Non-pigmented ciliary epithelial cell (primary cell): Measurements from ENCODE around the gene GOLGA6D.
"Not testable (repeated sequence)": the region's sequence is repeated elsewhere in the genome, so short reads cannot be mapped to it uniquely, and the experiment has no call there.

Source experiments
- DNase-seq: peaks from one replicate; pipeline ENCODE4 v3.0.0-alpha.2; 2010; ENCODE audit warnings: low read depth

The GOLGA6D gene, protein sequence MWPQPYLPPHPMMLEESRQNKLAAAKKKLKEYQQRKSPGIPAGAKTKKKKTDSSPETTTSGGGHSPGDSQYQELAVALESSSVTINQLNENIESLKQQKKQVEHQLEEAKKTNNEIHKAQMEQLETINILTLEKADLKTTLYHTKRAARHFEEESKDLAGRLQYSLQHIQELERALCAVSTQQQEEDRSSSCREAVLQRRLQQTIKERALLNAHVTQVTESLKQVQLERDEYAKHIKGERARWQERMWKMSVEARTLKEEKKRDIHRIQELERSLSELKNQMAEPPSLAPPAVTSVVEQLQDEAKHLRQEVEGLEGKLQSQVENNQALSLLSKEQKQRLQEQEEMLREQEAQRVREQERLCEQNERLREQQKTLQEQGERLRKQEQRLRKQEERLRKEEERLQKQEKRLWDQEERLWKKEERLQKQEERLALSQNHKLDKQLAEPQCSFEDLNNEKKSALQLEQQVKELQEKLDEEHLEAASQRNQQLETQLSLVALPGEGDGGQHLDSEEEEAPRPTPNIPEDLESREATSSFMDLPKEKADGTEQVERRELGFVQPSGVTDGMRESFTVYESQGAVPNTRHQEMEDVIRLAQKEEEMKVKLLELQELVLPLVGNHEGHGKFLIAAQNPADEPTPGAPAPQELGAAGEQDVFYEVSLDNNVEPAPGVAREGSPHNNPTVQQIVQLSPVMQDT

DNA sequence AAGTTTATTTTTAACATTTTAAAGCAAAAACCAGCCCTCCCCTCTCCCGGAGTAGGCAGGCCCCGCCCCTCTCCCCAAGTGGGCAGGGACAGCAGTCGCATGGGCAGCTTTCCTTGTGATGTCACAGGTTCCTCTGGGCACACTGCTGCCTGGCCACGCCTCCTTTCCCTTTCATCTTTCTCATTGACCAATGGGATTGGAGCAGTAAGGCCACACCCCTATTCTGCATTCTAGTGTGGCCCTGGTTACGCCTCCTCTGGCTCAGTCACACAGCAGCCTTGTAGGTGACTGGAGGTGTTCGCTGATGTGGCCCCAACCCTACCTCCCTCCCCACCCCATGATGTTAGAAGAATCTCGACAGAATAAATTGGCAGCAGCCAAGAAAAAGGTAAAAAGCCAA is at the start of gene GOLGA6D:
Gene GOLGA6D (plus strand): TSS at position 264 of the 400 bp plus-strand sequence. CDS start 41 bp downstream, at position 305.
- not testable (repeated sequence) for DNase-seq

DNA sequence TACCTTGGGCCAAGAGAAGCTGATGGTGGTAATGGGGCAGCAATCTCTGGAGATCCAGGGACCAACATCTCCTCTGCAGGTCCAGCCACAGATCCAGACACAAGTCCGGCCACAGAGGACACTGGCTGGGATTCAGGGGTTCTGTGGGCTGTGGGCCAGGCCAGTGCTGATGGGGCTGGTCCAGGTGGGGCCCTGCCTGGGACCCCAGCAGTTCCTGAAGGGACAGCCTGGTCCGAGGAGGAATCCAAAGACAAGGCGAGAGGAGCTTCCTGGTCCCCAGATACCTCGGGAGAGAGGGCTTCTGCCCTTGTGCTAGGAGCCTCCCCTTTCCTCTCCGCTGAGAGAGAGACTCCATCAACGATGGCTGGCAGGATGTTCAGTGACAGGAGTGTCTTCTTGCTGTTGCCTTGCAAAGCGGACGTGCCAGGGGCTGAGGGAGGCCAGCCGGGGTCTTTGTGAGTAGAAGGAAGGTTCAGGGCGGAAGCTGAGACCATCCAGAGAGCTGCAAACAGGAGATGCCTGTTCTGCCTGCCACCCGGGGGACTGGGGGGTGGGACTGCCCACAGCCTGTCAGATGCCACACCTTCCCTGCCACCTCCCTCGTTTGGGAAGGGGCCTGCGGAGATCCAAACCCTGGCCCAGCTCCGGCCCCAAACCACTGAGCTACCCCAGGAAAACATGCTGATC is 49.0 kb upstream of the GOLGA6D start:
- DNase-seq, result no peak

DNA sequence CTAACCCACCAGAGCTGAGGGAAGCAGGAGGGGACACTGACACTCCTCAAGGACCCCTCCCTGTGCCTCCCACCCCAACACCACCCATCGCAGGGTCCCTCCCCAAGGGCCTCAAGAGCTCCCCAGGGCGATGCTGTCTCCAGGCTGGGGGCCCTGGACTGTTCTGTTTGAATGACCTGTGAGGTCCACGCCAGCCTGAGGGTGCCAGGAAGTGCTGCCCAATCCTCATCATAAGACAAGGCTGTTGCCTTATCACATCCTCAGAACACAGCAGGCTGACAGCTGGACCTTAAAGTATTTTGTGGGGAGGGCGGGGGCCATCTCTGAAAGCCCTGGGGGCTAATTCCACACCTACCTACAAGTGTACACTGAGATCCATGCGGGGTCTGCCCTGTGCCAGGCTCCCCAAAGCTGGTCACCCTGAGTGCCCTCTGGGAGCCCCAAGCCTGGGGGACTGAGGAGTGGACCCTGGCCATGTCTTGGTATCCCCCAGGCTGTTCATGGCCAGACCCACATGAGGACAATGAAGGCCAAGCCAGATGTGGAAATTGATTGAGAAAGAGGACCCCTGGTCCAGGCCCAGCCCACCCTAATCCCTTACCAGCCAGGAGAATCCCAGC is 48.3 kb upstream of the GOLGA6D start:
- no peak for DNase-seq

DNA sequence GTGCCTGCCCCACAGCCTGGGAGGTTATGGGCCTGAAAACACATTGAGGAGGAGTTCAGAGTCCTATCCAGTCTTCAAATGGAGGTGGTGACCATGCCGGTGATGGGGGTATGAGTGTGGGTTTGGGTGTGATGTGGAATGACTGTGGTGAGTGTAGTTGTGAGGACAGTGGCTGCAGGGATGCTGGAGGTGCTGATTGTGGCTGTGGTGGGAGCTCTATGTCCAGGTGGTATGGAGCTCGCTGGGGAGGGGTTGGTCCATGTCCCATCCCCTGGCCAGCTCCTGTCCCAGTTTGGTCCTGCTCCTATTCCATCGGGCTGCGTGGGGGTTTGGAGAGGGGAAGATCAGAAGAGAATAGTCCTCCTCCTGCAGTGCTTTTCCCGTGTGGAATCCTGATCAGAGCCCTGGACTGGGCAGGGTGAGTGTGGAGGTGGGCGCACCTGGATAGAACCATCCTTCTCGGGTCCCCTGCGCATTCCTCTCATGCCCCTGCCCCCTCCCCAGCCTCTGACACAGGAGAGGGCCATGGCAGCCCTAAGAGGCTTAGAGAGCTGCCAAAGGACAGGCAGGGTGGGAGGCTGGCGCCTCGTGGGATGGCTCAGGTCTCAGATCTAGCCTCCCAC is 47.5 kb upstream of the GOLGA6D start:
- DNase-seq, result no peak

DNA sequence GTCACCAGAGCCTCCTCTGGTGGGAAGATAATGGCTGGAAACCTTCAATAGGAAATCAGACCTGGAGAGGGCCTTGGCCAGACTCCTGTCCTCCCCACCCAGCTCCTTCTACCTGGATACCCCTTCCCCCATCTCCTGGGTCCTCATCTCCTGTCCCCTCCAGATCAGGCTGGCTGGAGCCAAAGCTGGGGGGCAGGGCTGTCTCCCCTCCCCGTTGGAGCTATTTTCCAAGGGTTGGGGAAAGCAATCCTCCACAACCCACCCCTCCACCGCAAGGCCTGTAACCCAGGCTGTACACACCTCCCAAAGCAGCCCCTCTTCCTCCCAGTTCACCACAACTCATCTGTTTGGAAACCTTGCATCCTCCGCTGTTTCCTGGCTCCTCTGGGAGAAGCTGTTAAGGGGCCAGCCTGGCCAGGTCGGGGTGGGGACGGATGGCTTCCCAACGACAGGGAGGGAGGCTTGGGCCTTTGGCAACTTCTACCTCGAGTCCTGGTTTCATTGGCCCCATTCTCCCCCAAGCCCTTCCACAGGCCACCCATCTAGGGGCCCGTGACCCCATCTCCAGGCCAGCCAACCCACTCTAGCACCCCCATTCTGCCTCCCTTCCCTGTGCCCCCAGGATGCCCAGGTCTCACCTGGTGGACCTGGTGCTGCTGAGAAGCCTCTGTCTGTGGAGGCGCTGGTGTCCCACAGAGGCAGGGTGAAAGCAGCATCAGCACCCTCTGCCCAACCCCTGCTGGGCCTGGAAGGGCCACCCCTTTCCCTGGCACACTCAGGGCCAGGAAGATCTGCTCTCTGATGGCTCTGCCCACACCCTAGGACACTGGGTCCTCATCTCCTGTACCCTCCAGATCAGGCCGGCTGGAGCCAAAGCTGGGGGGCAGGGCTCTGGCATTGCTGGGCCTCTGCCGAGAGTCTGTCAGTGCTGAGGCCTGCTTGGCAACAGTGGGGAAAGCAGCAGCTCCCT is 46.6 kb upstream of the GOLGA6D start:
- no peak for DNase-seq

DNA sequence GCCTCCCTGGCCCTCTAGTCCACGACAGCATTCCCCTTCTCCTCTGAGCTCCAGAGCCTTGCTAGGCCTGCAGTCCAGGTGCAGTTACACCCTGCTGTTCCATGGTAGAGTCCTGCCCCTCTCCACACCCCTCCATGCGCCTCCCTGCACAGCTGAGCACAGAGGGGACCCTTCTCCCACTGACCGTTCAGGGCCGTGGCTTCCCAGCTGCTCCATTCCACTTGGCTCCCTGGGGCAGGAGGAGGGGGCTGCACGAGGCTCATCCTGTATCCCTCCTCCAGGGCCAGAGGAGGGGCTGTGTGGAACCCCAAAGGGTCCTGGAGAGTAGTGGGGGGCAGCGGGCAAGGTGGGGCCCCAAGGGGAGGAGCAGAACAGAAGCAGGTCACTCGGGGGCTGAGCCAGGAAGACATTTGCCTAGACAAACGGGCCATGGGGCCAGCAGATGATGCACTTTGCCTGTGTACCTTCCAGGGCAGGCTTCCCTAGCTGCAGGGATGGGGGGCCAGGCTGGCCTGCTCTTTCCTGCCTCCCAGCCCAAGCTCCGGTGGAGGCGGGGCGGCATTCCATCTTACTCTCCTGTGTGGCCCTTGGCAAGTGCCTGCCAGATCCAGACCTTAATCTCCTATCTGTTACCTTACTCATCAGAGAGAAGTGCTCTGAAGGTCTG is 45.2 kb upstream of the GOLGA6D start:
- DNase-seq, result no peak

DNA sequence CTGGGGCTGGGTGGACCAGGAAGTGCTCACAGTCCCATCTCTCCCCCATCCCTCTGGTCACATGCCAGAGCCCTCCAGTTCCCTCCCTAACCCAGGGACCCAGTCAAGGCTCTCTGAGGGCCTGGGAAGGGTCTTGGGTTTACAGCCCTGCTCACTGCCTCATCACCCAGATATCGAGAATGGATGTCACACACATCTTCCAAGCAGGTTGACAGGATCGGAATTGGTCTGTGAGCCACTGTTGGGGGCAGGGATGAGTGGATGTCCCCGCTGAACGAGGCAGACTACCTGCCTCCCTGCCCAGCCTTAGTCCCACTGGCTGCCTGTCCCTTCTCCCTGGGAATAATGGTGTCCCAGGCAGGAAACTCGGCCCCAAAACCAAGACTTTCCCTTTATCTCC is 44.5 kb upstream of the GOLGA6D start:
- no peak for DNase-seq

DNA sequence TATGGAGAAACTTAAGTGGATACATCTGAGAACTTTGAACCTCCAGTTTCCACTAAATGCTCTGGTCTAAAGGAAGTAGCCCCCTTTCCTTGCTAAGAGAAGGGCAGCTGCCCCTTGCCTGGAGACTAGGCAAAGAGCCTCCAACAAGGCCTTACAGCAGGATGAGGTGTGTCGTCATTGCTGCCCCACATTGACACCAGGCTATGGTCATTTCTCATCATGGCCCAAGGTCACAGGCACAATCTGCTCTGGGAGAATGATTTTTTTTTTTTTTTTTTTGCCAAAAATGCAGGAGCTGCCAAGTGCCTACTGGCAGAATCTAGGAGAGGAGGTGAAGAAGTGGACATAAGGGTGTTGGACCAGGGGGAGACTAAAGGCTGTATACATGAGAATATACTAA is 36.9 kb upstream of the GOLGA6D start:
- not testable (repeated sequence) for DNase-seq

DNA sequence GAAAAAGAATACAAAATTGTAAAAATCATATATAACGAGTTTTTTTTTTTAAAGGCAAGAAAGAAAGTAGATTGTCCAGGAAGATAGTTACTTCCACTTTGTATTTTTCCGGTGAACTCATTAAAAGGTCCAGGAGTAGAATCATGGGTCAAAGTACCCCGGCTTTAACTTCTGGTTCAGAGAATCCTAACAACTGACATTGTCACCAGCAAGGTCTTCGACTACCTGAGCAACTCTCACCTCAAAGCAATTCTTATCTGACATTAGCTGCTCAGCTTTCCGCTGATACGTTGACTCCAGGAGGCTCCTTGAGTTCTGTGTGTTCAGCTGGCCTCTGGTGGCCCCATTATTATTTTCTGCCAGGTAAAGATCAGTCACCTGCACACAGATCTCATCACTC is 33.6 kb upstream of the GOLGA6D start:
- DNase-seq, result not testable (repeated sequence)

DNA sequence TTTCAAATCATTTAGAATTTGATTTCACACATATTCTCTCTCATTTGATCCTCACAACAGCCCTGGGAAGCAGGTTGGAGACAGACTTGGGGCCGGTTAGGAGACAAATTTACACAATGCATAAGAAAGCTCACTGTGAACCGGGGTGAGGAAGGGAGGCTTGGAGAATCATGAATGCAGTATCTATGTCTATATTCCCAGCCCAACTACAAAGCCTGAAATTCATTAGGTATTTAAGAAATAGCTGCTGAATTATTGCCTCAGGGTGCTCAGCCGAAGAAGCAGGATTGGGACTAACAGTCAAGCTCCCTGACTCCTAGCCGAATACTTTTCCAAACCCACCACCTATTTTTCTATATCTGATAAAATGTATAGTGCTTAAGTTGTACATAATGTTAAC is 32.9 kb upstream of the GOLGA6D start:
- no peak for DNase-seq

DNA sequence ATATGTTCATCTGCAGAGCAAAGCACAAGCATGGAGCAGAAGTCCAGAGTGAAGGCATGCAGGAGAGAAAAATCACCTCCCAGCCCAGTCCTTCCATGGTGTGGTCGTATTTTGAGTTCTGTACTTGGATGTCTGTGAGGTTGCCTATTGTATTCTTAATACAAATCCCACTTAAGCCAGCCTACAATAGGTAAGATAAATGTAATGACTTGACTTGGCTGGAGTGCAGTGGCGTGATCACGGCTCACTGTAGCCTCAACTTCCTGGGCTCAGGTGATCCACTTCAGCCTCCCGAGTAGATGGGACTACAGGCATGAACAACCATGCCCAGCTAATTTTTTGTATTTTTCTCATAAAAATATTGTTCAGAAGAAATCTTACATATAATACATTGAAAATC is 31.3 kb upstream of the GOLGA6D start:
- DNase-seq, result not testable (repeated sequence)

DNA sequence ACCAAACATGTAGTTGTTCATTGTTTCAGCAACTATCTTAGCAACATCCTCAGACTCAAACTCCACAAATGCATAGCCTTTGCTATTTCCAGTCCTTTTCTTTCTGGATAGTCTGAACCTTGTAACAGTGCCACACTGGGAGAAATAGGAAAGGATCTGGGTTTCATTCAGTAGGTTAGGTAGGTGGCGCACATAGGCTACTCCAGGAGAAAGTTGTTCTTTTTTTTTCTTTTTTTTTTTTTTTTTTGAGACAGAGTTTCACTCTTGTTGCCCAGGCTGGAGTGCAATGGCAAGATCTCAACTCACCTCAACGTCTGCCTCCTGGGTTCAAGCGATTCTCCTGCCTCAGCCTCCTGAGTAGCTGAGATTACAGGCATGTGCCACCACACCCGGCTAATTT is 30.4 kb upstream of the GOLGA6D start:
- DNase-seq, result not testable (repeated sequence)

DNA sequence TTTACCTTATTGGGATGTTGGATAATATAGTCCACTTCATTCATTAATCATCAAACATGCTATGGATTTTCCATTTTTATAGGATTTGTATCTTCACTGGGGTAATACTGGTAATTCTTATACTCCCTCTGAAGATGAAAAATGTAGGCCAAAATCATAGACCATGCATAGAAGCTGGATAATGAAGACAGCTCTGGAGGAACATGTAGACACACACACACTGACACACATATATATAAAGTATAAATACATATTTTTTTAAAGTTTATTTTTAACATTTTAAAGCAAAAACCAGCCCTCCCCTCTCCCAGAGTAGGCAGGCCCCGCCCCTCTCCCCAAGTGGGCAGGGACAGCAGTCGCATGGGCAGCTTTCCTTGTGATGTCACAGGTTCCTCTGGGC is 24.6 kb upstream of the GOLGA6D start, which contains the start of gene GOLGA6C:
Gene GOLGA6C (plus strand): TSS at position 301 of the 400 bp plus-strand sequence. CDS start 265 bp downstream, outside the sequence.
- not testable (repeated sequence) for DNase-seq

DNA sequence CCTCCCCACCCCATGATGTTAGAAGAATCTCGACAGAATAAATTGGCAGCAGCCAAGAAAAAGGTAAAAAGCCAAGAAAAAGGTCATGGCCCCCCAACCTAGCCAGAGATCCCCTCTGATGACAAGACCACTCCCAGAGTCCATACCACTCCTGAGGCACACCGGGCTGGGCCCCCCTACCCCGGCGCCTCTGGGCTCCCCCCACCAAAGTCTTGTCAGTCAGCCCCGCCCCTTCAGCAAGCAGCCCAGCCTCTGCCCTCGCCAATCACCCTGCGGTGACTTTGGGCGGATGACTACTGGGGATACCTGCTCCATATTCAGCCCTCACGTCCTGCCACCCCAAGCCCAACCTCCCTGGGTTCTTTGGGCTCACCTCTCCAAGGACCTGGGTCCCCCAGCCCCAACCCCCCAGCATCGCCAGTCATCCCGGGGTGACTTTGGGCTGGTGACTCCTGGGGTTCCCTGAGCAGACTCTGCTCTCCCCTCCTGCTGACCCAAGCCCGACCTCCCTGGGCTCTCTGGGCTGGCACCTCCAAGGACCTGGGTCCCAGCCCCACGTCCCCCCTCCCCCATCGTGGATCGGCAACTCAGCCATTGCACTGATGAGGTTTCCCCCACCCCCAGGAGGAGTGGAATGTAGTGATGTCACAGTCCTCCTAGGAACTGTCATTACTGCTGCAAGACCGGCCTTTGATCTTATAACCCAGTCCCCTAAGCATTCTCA is 23.9 kb upstream of the GOLGA6D start:
- not testable (repeated sequence) for DNase-seq

DNA sequence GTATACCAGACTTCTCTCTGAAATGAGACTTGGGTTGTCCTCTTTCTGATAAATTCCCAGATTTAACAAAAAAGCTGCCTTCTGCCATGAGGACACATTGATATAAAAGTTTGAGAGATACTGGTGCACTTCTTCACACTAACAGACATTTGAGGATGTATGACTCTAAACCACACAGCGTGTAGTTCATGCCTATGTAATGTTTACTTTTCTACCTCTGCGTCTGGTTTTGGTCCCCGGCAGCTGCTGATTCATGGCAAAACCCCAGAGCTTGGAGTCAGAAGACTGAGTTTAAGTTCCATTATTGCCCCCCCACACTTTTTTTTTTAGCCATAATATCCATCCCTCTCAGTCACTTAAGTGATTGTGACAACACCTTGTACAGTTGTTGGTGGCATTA is 22.8 kb upstream of the GOLGA6D start:
- not testable (repeated sequence) for DNase-seq

DNA sequence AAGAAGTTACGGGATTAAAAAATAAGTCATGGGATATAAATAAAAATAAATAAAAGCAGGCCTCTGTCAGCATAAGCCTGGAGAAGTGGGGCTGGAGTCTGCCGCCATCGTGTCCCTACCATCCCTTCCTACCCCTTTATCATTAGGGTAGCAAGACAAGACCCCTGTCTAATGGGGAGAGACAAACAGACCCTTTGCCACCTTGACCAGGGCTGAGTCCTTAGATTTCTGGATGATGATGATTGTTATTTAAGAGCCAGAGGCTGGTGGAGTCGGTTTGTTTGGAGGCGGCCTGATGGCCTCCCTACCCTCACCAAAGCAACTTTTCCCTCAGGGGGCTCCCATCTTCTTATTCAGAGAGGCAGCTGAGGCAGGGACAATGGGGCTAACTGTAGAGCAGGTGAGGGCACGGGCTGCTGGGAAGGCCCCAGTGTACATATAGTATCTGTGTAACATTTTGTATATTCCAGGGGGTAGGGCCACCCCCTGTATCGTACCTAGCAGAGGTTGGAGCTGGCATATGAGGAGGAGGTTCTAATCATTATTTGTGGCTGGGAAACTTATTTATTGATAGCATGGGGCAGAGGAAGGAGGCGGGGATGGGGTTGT is 8.8 kb upstream of the GOLGA6D start:
- not testable (repeated sequence) for DNase-seq

DNA sequence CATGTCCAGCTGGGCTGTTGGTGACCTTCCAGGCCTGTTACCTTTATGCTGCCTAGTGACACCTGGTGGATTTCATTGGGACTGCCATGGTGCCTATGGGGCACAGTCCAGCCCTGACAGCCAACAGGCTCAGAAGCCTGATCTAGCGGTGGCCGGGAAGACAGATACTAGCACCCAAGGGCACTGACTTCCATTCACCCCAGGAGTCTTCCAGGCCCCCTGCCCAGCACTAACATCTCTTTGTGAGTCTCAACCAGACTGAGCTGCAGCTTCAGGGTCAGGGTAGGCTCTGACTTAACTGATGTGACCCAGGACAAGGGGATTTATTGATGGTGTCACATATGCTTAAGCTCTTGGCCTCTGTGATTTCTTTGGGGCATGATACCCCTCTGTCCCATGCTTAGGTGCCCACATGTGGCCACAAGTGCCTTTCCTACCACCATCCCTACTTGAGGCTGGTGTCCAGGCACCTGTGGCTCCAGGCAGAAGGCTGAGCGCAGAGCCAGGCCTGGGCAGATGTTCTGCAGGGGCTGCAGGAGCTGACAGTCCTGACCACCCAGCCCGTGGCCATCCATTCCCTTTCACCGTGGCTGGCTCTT is 8.0 kb upstream of the GOLGA6D start:
- DNase-seq, result not testable (repeated sequence)

DNA sequence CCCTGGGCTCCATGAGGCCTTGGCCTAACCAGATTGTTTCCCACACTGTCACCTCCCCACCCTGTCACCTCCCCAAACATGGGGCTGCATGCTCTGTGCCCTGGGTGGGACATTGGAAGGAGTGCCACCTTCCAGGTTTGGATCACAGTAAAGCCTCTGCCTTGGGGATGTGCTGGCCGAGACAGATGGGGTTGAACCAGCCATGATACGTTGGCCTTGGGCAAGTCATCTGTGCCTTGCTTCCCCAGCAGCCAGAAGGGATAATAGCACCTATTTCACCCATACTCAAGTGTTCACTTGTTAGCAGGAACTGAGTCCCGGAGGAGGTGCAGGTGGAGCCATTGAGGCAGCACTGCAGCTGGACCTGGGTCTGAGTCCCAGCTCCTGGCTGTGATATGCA is 7.0 kb upstream of the GOLGA6D start:
- not testable (repeated sequence) for DNase-seq
